ENCODE results near the gene NFIC. TPM values are rescaled to one million over a fixed set of nuclear protein-coding genes. Genes with fewer than 3 reads are reported as not detected.
A peak's percentile ranks its signal among the peaks of the same experiment; 100 is the strongest.

Gene NFIC
- total RNA-seq, 4 donors from 2014 or later: 34.7 to 191 (median 64.9) TPM

DNA sequence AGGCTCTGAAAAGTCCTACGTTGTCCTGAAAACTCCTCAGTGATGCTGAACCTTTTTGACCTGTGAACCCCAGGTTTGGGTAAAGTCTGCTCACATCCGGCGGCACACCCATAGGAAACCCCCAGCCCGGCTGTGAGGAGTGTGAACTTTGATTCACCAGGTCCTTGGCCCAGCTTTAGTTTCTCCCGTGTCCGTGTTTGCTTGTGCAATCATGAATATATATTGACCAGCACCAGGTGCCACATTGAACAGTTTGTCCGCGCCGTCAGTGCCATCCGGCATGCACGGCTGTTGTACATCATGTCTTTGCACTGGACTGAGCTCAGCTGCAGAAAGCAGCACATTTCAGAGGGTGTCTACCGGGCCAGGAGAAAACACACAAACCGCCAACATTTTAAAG is 45.3 kb downstream of the NFIC start:
- no peak for DNase-seq
- Histone ChIP-seq H3K27ac (peak overlapping the region in 1 of 4 donors; percentile 12), H3K4me1 (peaks cover 0 to 6% (median 0%) of the 10 kb centered on the region in 4 donors)

DNA sequence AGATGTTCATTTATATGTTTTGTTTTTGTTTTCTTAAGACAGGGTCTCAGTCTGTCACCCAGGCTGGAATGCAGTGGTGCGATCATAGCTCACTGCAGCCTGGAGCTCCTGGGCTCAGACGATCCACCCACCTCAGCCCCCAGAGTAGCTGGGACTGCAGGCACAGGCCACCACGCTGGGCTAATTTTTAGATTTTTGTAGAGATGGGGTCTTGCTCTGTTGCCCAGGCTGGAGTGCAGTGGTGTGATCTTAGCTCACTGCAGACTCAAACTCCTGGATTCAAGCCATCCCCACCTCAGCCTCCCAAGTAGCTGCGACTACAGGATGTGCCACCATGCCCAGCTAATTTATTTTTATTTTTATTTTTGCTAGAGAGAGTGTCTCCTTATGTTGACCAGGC is 45.7 kb downstream of the NFIC start:
- H3K4me1 ChIP-seq: peaks cover 0 to 6% (median 0%) of the 10 kb centered on the region in 4 donors
- no peak overlapping the region for H3K27ac ChIP-seq
- TF ChIP-seq POLR2A (IDR thresholded peaks at IDR 0.05): no peak
- TF ChIP-seq, protein P1, sequence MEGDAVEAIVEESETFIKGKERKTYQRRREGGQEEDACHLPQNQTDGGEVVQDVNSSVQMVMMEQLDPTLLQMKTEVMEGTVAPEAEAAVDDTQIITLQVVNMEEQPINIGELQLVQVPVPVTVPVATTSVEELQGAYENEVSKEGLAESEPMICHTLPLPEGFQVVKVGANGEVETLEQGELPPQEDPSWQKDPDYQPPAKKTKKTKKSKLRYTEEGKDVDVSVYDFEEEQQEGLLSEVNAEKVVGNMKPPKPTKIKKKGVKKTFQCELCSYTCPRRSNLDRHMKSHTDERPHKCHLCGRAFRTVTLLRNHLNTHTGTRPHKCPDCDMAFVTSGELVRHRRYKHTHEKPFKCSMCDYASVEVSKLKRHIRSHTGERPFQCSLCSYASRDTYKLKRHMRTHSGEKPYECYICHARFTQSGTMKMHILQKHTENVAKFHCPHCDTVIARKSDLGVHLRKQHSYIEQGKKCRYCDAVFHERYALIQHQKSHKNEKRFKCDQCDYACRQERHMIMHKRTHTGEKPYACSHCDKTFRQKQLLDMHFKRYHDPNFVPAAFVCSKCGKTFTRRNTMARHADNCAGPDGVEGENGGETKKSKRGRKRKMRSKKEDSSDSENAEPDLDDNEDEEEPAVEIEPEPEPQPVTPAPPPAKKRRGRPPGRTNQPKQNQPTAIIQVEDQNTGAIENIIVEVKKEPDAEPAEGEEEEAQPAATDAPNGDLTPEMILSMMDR (IDR thresholded peaks at IDR 0.05): no peak

More for the DNA sequence above, 45.3 kb downstream of the NFIC start:
- Histone ChIP-seq H3K9me3 (no peaks in the 10 kb centered on the region), H3K4me3 (no peak overlapping the region), H3K27me3 (no peaks in the 10 kb centered on the region), H3K36me3 (no peaks in the 10 kb centered on the region)
- TF ChIP-seq POLR2A (IDR thresholded peaks at IDR 0.05): no peak
- TF ChIP-seq, protein P1 (IDR thresholded peaks at IDR 0.05): no peak

DNA sequence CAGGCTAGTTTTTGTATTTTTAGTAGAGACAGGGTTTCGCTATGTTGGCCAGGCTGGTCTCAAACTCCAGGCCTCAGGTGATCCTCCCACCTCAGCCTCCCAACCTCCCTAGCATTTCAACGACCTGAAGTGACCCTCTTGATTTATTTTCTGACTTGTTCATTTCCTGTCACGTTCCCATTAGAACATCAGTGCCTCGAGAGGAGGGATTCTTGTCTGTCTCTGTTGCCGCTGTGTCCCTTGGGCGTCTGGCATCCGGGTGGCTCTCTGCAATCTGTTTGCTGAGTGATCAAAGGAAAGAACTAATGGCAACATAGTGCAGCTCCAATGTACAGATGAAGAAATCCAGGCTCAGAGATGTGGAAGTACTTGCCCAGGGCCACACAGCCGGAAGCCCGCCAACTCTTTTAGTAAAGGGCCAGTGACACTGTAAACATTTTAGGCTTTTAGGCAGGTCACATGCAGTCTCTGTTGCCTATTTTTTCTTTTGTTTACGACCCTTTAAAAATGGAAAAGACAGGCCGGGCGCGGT is 47.5 kb downstream of the NFIC start:
- DNase-seq: no peak
- H3K27ac ChIP-seq: peak overlapping the region in 3 of 4 donors; percentile 20 to 56 (median 46)
- H3K4me3 ChIP-seq: no peak overlapping the region
- no peaks in the 10 kb centered on the region for H3K9me3 ChIP-seq
- no peaks in the 10 kb centered on the region for H3K36me3 ChIP-seq
- H3K27me3 ChIP-seq: no peaks in the 10 kb centered on the region
- TF ChIP-seq POLR2A (IDR thresholded peaks at IDR 0.05): no peak
- TF ChIP-seq, protein P1 (IDR thresholded peaks at IDR 0.05): no peak
- no peaks in the 10 kb centered on the region for H3K4me1 ChIP-seq

More for the DNA sequence above, 45.7 kb downstream of the NFIC start:
- Histone ChIP-seq H3K36me3 (no peaks in the 10 kb centered on the region), H3K27me3 (no peaks in the 10 kb centered on the region), H3K9me3 (no peaks in the 10 kb centered on the region), H3K4me3 (no peak overlapping the region)
- DNase-seq: no peak

DNA sequence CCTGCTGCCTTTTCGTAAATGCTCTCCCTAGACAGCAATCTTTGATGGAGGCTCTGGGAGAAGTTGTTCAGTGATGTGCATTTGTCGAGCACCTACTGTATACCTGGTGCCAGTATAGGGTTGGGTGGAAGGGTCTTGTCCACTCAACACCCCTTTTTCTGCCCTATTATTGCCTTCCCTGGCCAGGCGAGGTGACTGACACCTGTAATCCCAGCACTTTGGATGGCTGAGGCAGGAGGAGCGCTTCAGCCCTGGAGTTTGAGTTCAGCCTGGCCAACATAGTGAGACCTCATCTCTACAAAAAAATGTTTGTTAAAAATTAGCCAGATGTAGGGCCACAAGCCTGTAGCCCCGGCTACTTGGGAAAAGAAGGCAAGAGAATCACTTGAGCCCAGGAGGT is 49.3 kb downstream of the NFIC start:
- TF ChIP-seq, protein P1 (IDR thresholded peaks at IDR 0.05): no peak
- TF ChIP-seq POLR2A (IDR thresholded peaks at IDR 0.05): no peak
- Histone ChIP-seq H3K36me3 (no peaks in the 10 kb centered on the region), H3K9me3 (no peaks in the 10 kb centered on the region), H3K4me3 (no peak overlapping the region), H3K27me3 (no peaks in the 10 kb centered on the region), H3K27ac (no peak overlapping the region), H3K4me1 (no peaks in the 10 kb centered on the region)
- no peak for DNase-seq

DNA sequence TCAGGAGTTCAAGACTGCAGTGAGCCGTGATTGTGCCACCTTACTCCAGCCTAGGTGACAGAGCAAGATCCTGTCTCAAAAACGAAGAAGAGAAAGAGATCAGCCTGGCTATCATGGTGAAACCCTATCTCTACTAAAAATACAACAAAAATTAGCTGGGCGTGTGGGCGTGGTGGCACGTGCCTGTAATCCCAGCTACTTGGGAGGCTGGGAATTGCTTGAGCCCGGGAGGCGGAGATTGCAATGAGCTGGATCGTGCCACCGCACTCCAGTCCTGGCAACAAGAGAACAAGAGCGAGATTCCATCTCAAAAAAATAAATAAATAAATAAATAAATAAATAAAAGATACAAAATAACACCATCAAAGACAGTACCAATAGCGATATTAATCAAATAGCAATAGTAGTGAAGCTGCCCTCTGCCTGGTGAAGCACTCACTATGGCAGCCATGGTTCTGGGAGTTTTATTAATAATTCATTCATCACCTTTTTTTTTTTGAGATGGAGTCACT is 53.9 kb downstream of the NFIC start:
- Histone ChIP-seq H3K4me1 (no peaks in the 10 kb centered on the region), H3K36me3 (peaks cover 0 to 7% (median 0%) of the 10 kb centered on the region in 3 donors), H3K9me3 (no peaks in the 10 kb centered on the region), H3K27me3 (no peaks in the 10 kb centered on the region), H3K27ac (no peak overlapping the region), H3K4me3 (no peak overlapping the region)
- DNase-seq: no peak
- no peak for TF ChIP-seq POLR2A (IDR thresholded peaks at IDR 0.05)
- TF ChIP-seq, protein P1 (IDR thresholded peaks at IDR 0.05): no peak

Measured in Peyer's patch (tissue), 4 donors.